CD4-positive, alpha-beta T cell (primary cell): ENCODE results near the gene HTRA2. TPM values are rescaled to one million over a fixed set of nuclear protein-coding genes. Genes with fewer than 3 reads are reported as not detected.

Experiments
- ATAC-seq: fragments of 200-7000 bp; cut with Tn5 transposase; one replicate; pipeline ENCODE4 v1.10.0; 2022; ENCODE audit warnings: mild to moderate bottlenecking; ENCODE audit not compliant: poor library complexity
- CTCF ChIA-PET: fragments of 350-600 bp; sonication (Branson Sonifier 250); formaldehyde crosslinking; loops from one replicate; lab custom pipeline; 2021; ENCODE audit warnings: antibody characterized with exemption, inconsistent platforms; lab: Charles Lee
- POLR2A ChIA-PET: fragments of 350-600 bp; sonication (Branson Sonifier 250); formaldehyde crosslinking; loops from one replicate; lab custom pipeline; 2021; ENCODE audit warnings: antibody characterized with exemption, inconsistent platforms; lab: Charles Lee
- DNase-seq, 14 experiments: peaks; one replicate each; pipeline ENCODE4 v3.0.0-alpha.2; 2013 to 2020; ENCODE audit warnings: mixed read lengths in 2 of 14
- H3K27ac ChIP-seq, 2 donors: one replicate each; pipeline versions ENCODE4 v1.5.1 to v1.7.0; 2013; ENCODE audit warnings: low read length in 2 of 2, low read depth in 1 of 2, mild to moderate bottlenecking in 1 of 2
- H3K27me3 ChIP-seq, 2 experiments: 1 replicate in 1 of 2; 2 replicates in 1 of 2; pipeline versions ENCODE4 v1.6.1 to v1.7.0; 2013; ENCODE audit warnings: low read length in 2 of 2, control low read depth in 1 of 2, mild to moderate bottlenecking in 1 of 2, moderate library complexity in 1 of 2; ENCODE audit not compliant: insufficient read depth in 2 of 2, control insufficient read depth in 1 of 2
- H3K36me3 ChIP-seq: one replicate; pipeline ENCODE4 v1.6.1; 2013; ENCODE audit warnings: low read length, control low read depth; ENCODE audit not compliant: insufficient read depth
- H3K4me1 ChIP-seq: one replicate; pipeline ENCODE4 v1.6.1; 2013; ENCODE audit warnings: low read length, control low read depth; ENCODE audit not compliant: insufficient read depth
- H3K4me3 ChIP-seq: one replicate; pipeline ENCODE4 v1.5.1; 2013; ENCODE audit warnings: mild to moderate bottlenecking, low read length, moderate library complexity
- H3K9me3 ChIP-seq, 2 experiments: 1 replicate in 1 of 2; 2 replicates in 1 of 2; pipeline versions ENCODE4 v1.6.1 to v1.7.0; 2013; ENCODE audit warnings: low read length in 2 of 2, mild to moderate bottlenecking in 2 of 2, control low read depth in 1 of 2, moderate library complexity in 1 of 2; ENCODE audit not compliant: control insufficient read depth in 1 of 2, insufficient read depth in 1 of 2
- H3K27ac Mint-ChIP-seq: one replicate; pipeline ENCODE4 v1.8.0; 2020; ENCODE audit warnings: mixed read lengths
- H3K27me3 Mint-ChIP-seq: one replicate; pipeline ENCODE4 v1.8.0; 2021; ENCODE audit warnings: mixed read lengths
- H3K36me3 Mint-ChIP-seq: one replicate; pipeline ENCODE4 v1.8.0; 2021; ENCODE audit warnings: low read depth, mixed read lengths
- H3K4me1 Mint-ChIP-seq: one replicate; pipeline ENCODE4 v1.8.0; 2021; ENCODE audit warnings: low read depth, mixed read lengths
- H3K4me3 Mint-ChIP-seq: one replicate; pipeline ENCODE4 v1.8.0; 2020; ENCODE audit warnings: mild to moderate bottlenecking, mixed read lengths
- H3K9me3 Mint-ChIP-seq: one replicate; pipeline ENCODE4 v1.8.0; 2020; ENCODE audit warnings: mixed read lengths
- intact Hi-C, 2 experiments: fragments of 100-400 bp; cut with DNase I in 1 of 2; cut with micrococcal nuclease in 1 of 2; formaldehyde crosslinking; loops; one replicate each; pipeline versions ENCODE4 v1.15.1 to v1.9.0; 2023 to 2025; cut with DNase I, micrococcal nuclease
- total RNA-seq, 174 experiments: library from RNA in 2 of 174; stranded (reverse) in 2 of 174; gene quantifications; one replicate each; pipeline ENCODE4 v1.2.3 and lab custom pipeline; 2021 to 2026
- TF ChIP-seq, protein P1 (sequence below): fragments of 200-600 bp; IDR thresholded peaks from one replicate; pipeline ENCODE4 v1.8.0; 2022; ENCODE audit warnings: antibody characterized with exemption, mild to moderate bottlenecking

Gene HTRA2
- total RNA-seq, 2 experiments from 2014 or later = 15.3 to 16.0 TPM

DNA sequence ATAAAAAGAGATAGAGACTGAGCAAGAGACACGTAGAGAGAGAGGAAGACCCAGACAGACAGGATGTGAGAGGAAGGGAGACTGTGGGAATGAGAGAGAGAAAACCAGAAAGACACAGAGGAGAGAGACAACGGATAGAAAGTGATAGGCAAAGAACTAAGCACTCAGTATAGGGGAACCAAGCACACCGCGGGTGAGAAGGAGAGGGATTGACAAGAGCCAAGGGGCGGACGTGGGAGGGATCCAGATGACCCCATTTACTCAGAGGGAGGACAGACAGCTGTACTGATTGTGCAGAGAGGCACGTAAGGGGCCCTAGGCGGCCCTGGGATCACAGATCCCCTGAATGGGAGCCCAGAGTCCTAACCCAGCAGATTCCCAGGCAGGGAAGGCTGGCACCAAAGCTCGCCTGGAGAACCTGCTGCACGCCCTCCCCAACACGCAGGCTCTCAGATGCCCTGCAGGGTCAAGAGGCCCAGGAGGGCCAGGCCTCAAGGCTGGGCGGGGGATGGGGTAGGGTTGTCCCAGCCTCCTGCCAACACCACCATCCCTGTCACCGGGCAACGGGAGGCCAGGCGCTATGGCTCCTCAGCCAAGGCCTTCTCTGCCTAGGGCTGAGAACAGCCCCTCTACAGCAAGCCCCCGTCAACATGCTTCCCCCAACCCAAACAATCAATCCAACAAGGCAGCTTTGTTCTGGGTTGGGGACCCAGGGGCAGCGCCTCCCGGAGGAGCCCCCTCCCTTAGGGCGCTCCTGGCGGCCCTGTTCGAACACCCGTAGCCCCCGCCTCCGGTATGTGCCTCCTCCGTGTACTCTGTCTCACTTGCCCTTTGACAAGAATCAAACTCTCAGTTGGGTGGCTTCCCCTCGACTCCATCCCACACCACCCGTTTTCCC is 23.4 kb downstream of the HTRA2 start:
- Mint-ChIP-seq H3K9me3 (no peaks in the 10 kb centered on the region), H3K36me3 (peaks cover 14% of the 10 kb centered on the region), H3K27me3 (peaks cover 32% of the 10 kb centered on the region), H3K4me3 (peak overlapping the region; percentile 91), H3K4me1 (peaks cover 15% of the 10 kb centered on the region), H3K27ac (peak overlapping the region; percentile 80)
- peak in 1 of 14 experiments; percentile 39 for DNase-seq
- Histone ChIP-seq H3K4me1 (peaks cover 44% of the 10 kb centered on the region), H3K27me3 (peaks cover 17 to 20% of the 10 kb centered on the region in 2 experiments), H3K36me3 (peaks cover 12% of the 10 kb centered on the region), H3K27ac (no peak overlapping the region), H3K4me3 (no peak overlapping the region), H3K9me3 (peaks cover 0 to 12% of the 10 kb centered on the region in 2 experiments)
- ChIA-PET POLR2A (interaction anchor here (1.3 kb wide), 1 partner anchor 95 kb away, joined by 3 read pairs; the partner anchor contains the start of gene WBP1), CTCF (no interaction called here)
- TF ChIP-seq, protein P1, sequence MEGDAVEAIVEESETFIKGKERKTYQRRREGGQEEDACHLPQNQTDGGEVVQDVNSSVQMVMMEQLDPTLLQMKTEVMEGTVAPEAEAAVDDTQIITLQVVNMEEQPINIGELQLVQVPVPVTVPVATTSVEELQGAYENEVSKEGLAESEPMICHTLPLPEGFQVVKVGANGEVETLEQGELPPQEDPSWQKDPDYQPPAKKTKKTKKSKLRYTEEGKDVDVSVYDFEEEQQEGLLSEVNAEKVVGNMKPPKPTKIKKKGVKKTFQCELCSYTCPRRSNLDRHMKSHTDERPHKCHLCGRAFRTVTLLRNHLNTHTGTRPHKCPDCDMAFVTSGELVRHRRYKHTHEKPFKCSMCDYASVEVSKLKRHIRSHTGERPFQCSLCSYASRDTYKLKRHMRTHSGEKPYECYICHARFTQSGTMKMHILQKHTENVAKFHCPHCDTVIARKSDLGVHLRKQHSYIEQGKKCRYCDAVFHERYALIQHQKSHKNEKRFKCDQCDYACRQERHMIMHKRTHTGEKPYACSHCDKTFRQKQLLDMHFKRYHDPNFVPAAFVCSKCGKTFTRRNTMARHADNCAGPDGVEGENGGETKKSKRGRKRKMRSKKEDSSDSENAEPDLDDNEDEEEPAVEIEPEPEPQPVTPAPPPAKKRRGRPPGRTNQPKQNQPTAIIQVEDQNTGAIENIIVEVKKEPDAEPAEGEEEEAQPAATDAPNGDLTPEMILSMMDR = no peak
- intact Hi-C loops = loop anchor here in 1 of 2 experiments (10.0 kb wide), 1 partner anchor 102 kb away; the partner anchor contains the start of gene SEMA4F
- no peak for ATAC-seq

DNA sequence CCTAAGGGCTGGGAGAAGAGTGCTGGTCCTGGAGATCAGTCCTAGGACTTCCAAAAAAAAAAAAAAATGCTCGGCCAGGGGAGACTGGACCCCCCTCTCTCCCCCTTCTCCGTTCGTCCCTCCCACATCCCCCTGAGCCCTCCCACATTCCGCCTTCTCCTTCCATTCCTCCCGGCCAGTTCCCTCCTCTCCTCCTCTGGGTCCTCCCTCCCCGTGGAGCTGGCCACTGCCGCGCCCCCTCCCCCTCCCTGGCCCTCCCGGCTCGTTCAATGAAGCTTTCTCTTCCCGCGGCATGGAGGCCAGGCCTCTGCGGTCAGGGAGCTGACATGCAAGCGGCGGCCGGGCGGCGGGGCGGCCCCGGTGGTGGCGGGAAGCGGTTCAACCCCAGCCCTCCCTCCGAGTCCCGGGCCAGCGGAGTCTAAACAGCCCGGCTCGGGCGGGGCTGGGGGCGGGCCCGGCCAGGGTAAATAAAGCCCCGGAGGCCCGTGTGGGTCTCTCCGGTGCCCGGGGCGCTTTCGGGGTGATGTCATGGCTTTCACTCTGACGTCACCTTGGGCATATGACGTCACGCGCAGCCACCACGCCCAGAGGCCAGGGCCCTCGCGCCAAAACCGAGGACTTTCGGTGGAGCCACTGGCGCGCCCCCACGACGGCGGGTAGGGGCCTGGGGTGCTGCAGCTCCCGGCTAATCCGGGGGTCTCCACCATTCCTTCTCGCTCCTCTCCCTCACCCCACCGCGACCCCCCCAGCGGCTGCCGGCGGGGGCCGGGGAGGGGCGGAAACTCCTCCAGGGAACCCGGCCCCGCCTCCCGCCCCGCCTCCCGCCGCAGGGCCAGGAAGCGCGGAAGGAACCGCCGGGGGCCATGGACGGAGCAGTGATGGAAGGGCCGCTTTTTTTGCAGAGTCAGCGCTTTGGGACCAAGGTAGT is 24.4 kb downstream of the HTRA2 start, which contains the start of the genes DOK1 and LOXL3:
Gene DOK1 (plus strand): TSS at position 829 of the 928 bp plus-strand sequence. CDS start 35 bp downstream, at position 864.
Gene LOXL3 (minus strand): TSS at position 51 of the 928 bp plus-strand sequence. CDS start 1,308 bp downstream, outside the sequence.
- ATAC-seq = peak; percentile 82
- CTCF ChIA-PET = no interaction called here

More for the DNA sequence above, 24.4 kb downstream of the HTRA2 start, which contains the start of the genes DOK1 and LOXL3:
- Mint-ChIP-seq H3K4me3 (peak within 1 kb of the TSS; percentile 94), H3K9me3 (no peaks in the 10 kb centered on the region), H3K4me1 (peaks cover 12% of the 10 kb centered on the region), H3K36me3 (peaks cover 14% of the 10 kb centered on the region), H3K27ac (peak within 1 kb of the TSS; percentile 84), H3K27me3 (peaks cover 26% of the 10 kb centered on the region)
- TF ChIP-seq, protein P1 = no peak
- Histone ChIP-seq H3K4me1 (peaks cover 35% of the 10 kb centered on the region), H3K27me3 (peaks cover 8 to 13% of the 10 kb centered on the region in 2 experiments), H3K27ac (peak within 1 kb of the TSS; percentile 51 to 75), H3K36me3 (peaks cover 12% of the 10 kb centered on the region), H3K4me3 (peak within 1 kb of the TSS; percentile 80), H3K9me3 (peaks cover 0 to 10% of the 10 kb centered on the region in 2 experiments)
- POLR2A ChIA-PET = interaction anchor here (1.3 kb wide), 1 partner anchor 96 kb away, joined by 3 read pairs; the partner anchor contains the start of gene WBP1
- intact Hi-C loops = loop anchor here (1.0 to 10.0 kb wide), 3 partner anchors 24 to 101 kb away; partner anchors contain the start of genes AUP1 (in 1 of the 2), HTRA2 (in 1 of the 2) and SEMA4F (in 1 of the 2)
- peak; percentile 58 to 89 (median 78) for DNase-seq
